ENCODE measurements around the gene LRRC8C. TPM values are rescaled to one million over a fixed set of nuclear protein-coding genes. Genes with fewer than 3 reads are reported as not detected.

Gene LRRC8C
- total RNA-seq = 10 to 100 TPM in 5 of 6 donors, 1 to 10 TPM in 1; 5.2 to 12.5 (median 11.6) TPM

DNA sequence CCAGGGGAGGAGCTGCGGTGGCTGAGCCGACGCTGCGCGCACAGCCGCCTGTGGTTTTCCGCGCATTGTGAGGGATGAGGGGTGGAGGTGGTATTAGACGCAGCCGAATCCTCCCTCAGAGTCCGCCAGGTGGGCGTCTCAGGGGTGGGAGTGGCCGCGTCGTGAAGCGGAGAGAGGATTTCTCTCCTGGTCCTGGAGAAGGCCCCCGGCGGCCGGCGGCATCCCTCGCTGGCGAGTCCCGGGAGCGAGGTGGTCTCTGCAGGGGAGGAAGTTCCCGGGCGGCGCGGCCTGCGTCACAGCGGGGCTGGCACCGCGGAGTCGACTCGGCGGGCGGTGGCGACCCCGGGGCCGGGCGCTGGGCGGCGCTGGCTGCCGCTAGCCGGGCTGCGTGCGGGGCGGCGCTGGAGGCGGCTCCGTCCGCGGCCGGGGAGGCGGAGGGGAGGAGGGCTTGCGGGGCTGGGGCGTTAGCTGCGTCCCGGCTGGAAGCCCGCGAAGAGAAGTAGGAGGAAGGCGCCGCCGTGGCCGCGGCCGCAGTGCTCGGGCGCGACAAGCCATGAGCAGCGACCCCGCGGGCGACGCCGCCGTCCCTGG is at the start of gene LRRC8C:
Gene LRRC8C, plus strand, starts transcription at position 464 of the 591 bp plus-strand sequence. CDS start 53,354 bp downstream, outside the sequence.
- TF ChIP-seq POLR2A (IDR thresholded peaks at IDR 0.05) (peak in 2 of 4 donors; percentile 22 to 69), EP300 (IDR thresholded peaks at IDR 0.05) (no peak), POLR2AphosphoS5 (IDR thresholded peaks at IDR 0.05) (peak in 1 of 2 donors; percentile 32)
- TF ChIP-seq, protein P1, sequence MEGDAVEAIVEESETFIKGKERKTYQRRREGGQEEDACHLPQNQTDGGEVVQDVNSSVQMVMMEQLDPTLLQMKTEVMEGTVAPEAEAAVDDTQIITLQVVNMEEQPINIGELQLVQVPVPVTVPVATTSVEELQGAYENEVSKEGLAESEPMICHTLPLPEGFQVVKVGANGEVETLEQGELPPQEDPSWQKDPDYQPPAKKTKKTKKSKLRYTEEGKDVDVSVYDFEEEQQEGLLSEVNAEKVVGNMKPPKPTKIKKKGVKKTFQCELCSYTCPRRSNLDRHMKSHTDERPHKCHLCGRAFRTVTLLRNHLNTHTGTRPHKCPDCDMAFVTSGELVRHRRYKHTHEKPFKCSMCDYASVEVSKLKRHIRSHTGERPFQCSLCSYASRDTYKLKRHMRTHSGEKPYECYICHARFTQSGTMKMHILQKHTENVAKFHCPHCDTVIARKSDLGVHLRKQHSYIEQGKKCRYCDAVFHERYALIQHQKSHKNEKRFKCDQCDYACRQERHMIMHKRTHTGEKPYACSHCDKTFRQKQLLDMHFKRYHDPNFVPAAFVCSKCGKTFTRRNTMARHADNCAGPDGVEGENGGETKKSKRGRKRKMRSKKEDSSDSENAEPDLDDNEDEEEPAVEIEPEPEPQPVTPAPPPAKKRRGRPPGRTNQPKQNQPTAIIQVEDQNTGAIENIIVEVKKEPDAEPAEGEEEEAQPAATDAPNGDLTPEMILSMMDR (IDR thresholded peaks at IDR 0.05) = peak; percentile 79 to 96 (median 94)
- no peaks in the 10 kb centered on the region for H3K27me3 ChIP-seq
- H3K36me3 ChIP-seq = no peaks in the 10 kb centered on the region
- peak within 1 kb of the TSS; percentile 81 to 94 (median 90) for H3K4me3 ChIP-seq
- peak; percentile 89 to 98 for DNase-seq
- H3K4me1 ChIP-seq = peaks cover 12 to 36% (median 24%) of the 10 kb centered on the region in 4 donors
- H3K9me3 ChIP-seq = no peaks in the 10 kb centered on the region
- peak within 1 kb of the TSS; percentile 81 to 96 (median 94) for H3K27ac ChIP-seq
- peak; percentile 89 to 98 for ATAC-seq (ENCODE audit: low FRiP score in 2 of 2)
- WGBS, 2 donors = 0% methylated on average over 10 to 29 of the region's 76 CpGs

DNA sequence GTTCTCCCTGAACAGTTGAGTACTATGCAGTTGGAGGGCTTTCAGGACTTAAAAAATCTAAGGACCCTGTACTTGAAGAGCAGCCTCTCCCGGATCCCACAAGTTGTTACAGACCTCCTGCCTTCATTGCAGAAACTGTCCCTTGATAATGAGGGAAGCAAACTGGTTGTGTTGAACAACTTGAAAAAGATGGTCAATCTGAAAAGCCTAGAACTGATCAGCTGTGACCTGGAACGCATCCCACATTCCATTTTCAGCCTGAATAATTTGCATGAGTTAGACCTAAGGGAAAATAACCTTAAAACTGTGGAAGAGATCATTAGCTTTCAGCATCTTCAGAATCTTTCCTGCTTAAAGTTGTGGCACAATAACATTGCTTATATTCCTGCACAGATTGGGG is 48.7 kb upstream of the LRRC8C start:
- 94 to 95% methylated on average over 2 of the region's 2 CpGs for WGBS, 2 donors
- H3K36me3 ChIP-seq = peaks cover 3 to 41% (median 16%) of the 10 kb centered on the region in 4 donors
- ATAC-seq (ENCODE audit: low FRiP score in 2 of 2) (no peak), DNase-seq (no peak)
- H3K27ac ChIP-seq = no peak overlapping the region
- no peaks in the 10 kb centered on the region for H3K27me3 ChIP-seq
- no peaks in the 10 kb centered on the region for H3K9me3 ChIP-seq
- H3K4me3 ChIP-seq = no peak overlapping the region
- no peak for TF ChIP-seq POLR2A (IDR thresholded peaks at IDR 0.05)
- TF ChIP-seq, protein P1 (IDR thresholded peaks at IDR 0.05) = no peak
- no peak for TF ChIP-seq POLR2AphosphoS5 (IDR thresholded peaks at IDR 0.05)
- TF ChIP-seq EP300 (IDR thresholded peaks at IDR 0.05) = no peak
- H3K4me1 ChIP-seq = peaks cover 0 to under 1% (median 0%) of the 10 kb centered on the region in 4 donors

DNA sequence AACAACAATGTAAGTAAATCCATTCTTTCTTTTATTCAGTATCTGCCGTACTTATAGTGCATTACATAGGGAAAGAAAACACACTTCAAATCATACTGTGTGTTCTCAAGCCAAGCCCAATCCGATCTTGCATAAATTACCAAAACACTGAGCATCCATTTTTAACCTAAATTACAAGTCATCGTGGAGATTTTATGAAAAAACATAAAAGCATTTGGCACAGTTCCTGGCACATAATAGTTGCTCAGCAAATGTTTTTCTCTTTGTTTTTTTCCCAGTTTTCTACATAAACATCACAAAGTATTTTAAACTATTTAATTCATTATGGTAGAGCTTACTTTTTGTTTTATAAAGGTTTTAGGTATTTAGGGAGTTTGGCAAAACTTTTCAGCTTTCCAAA is 48.1 kb upstream of the LRRC8C start:
- TF ChIP-seq, protein P1 (IDR thresholded peaks at IDR 0.05) = no peak
- TF ChIP-seq EP300 (IDR thresholded peaks at IDR 0.05) = no peak
- no peak for TF ChIP-seq POLR2AphosphoS5 (IDR thresholded peaks at IDR 0.05)
- no peak for TF ChIP-seq POLR2A (IDR thresholded peaks at IDR 0.05)
- no peak overlapping the region for H3K27ac ChIP-seq
- WGBS, 2 donors = 93 to 95% methylated on average over 3 of the region's 3 CpGs
- no peaks in the 10 kb centered on the region for H3K27me3 ChIP-seq
- peaks cover 0 to 4% (median 0%) of the 10 kb centered on the region in 4 donors for H3K4me1 ChIP-seq
- DNase-seq (no peak), ATAC-seq (ENCODE audit: low FRiP score in 2 of 2) (no peak)
- H3K4me3 ChIP-seq = no peak overlapping the region
- no peaks in the 10 kb centered on the region for H3K9me3 ChIP-seq
- peaks cover 3 to 41% (median 16%) of the 10 kb centered on the region in 4 donors for H3K36me3 ChIP-seq

DNA sequence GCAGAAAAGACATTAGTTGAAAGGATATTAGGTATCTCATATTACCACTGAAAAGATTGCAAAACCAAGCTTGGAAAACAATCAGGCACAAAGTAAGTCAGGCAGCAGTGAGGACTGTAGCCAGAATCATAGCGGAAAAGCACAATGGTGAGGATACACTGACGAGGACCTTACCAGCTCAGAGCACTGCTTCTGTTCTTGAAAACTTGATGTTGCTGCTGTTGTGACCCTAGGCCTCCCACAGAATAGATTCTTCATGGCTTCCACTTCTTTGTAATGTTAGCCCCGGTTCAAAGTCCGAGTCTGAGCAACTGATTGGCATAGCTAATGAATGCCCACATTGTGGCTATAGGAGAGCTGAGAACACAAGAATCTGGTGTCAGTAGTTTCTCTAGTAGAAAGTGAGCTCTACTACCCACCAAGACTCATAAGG is 45.2 kb upstream of the LRRC8C start:
- ATAC-seq (ENCODE audit: low FRiP score in 2 of 2) = no peak
- 90 to 99% methylated on average over 4 of the region's 4 CpGs for WGBS, 2 donors

DNA sequence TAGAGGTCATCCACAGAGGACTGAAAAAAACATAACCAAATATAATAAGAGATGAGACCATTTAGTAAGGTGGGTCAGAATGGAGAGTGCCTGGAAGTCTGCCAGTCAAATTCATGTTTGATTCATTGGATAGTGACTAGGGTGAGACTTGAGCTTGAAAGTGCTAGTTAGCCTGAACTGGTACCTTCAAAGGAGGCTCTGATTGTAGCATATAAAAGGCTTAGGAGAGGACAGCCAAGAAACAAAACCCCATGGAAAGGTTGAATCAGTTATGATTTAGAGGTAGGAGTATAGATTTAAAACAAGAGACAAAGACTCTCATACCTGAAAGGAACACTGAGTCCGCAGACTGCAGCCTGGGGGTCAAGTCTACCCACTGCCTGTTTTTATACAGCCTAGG is 44.4 kb upstream of the LRRC8C start:
- 100% methylated on average over 1 of the region's 1 CpG for WGBS, 2 donors
- Histone ChIP-seq H3K27ac (no peak overlapping the region), H3K9me3 (no peaks in the 10 kb centered on the region), H3K27me3 (no peaks in the 10 kb centered on the region), H3K4me1 (peaks cover 0 to 13% (median 4%) of the 10 kb centered on the region in 4 donors), H3K36me3 (peaks cover 0 to 27% (median 6%) of the 10 kb centered on the region in 4 donors), H3K4me3 (no peak overlapping the region)
- TF ChIP-seq, protein P1 (IDR thresholded peaks at IDR 0.05) = no peak
- no peak for TF ChIP-seq POLR2A (IDR thresholded peaks at IDR 0.05)
- TF ChIP-seq POLR2AphosphoS5 (IDR thresholded peaks at IDR 0.05) = no peak
- TF ChIP-seq EP300 (IDR thresholded peaks at IDR 0.05) = no peak
- DNase-seq (no peak), ATAC-seq (ENCODE audit: low FRiP score in 2 of 2) (no peak)

More for the DNA sequence above, 45.2 kb upstream of the LRRC8C start:
- no peak overlapping the region for H3K4me3 ChIP-seq
- peaks cover 0 to 11% (median 0%) of the 10 kb centered on the region in 4 donors for H3K4me1 ChIP-seq
- peaks cover 3 to 32% (median 12%) of the 10 kb centered on the region in 4 donors for H3K36me3 ChIP-seq
- no peak overlapping the region for H3K27ac ChIP-seq
- H3K9me3 ChIP-seq = no peaks in the 10 kb centered on the region
- H3K27me3 ChIP-seq = no peaks in the 10 kb centered on the region
- no peak for DNase-seq
- no peak for TF ChIP-seq EP300 (IDR thresholded peaks at IDR 0.05)

Data from upper lobe of left lung (tissue), 6 donors.